D721Med (cell line): ENCODE measurements around the gene CHSY1.

Experiments used
- DNase-seq: peaks from one replicate; pipeline ENCODE4 v3.0.0; 2011; ENCODE audit warnings: low spot score; ENCODE audit not compliant: insufficient read length
- FAIRE-seq: peaks from 2 replicates; lab custom pipeline; 2011; peaks lifted over from hg19 to GRCh38; lab: Jason Lieb, UNC
- CTCF ChIP-seq: IDR thresholded peaks from 2 replicates; pipeline ENCODE4 v1.5.1; 2012; ENCODE audit warnings: mild to moderate bottlenecking, control low read depth; ENCODE audit not compliant: insufficient read depth; ENCODE audit errors: missing control alignments

CHSY1 gene

GRCh38 chr15:101250341-101250831, 1.5 kb downstream of the CHSY1 start:
- TF ChIP-seq CTCF, result no peak
- DNase-seq (no peak), FAIRE-seq (no peak)

- DNase-seq (no peak), FAIRE-seq (no peak)
Observed at GRCh38 chr15:101248274-101248673, 3.6 kb downstream of the CHSY1 start.

GRCh38 chr15:101246824-101247745, 4.8 kb downstream of the CHSY1 start:
- FAIRE-seq (no peak), DNase-seq (no peak)
- TF ChIP-seq CTCF, result no peak

More at GRCh38 chr15:101248274-101248673, 3.6 kb downstream of the CHSY1 start:
- no peak for TF ChIP-seq CTCF

GRCh38 chr15:101246391-101246790, 5.5 kb downstream of the CHSY1 start:
- DNase-seq (no peak), FAIRE-seq (no peak)
- TF ChIP-seq CTCF, result no peak

- no peak for DNase-seq
- no peak for TF ChIP-seq CTCF
- no peak for FAIRE-seq
Observed at GRCh38 chr15:101244889-101245668, 6.8 kb downstream of the CHSY1 start.

GRCh38 chr15:101244036-101244781, 7.6 kb downstream of the CHSY1 start:
- FAIRE-seq, result no peak
- TF ChIP-seq CTCF, result no peak

More at GRCh38 chr15:101244036-101244781, 7.6 kb downstream of the CHSY1 start:
- no peak for DNase-seq
